ENCODE results near the gene DKK1. TPM values are rescaled to one million over a fixed set of nuclear protein-coding genes. Genes with fewer than 3 reads are reported as not detected.

Gene DKK1
- total and polyA plus RNA-seq, 2 donors (not counting 3 experiments of a cell fraction or from before 2014, with no cell fraction given), result 184 to 202 TPM

DNA sequence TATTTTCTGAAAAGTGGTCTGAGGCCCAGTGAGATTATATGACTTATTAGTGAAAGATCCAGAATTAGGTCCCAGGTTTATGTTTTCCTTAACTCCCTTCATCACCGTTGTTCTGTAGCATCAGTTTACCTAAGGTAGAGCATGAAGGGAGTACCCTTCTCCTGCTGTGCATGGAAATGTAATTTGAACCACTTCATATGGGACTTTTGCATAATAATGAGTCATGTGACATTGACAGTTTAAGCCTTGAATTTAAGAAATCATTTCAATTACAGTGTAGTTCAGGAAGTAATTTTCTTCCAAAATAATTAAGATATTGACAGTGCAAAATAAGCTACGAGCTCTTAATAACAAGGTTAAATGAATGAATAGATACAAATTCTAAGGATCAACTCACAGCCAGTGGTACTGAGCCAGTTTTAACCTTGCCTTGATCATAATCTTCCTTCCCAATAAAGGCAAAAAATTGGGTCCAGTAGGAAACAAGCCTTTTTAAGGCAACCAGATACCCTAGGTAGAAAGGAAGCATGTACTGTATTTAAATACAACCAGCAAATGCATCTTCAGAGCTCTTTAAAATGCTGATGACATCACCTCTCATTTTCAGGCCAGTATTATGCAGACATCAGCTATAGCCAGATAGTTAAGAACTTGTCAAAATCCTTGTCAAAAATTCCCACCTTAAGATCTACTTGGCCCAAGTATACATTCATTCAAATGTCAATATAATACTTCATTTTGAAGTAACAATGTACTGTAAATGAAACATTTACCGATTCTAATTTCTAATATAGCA lies 48.8 kb upstream of the DKK1 start:
- no peak overlapping the region for H3K4me3 ChIP-seq (replicated peaks in 1 of 3; ENCODE audit: insufficient read depth in 1 of 3, low read depth in 1 of 3, low read length in 3 of 3)
- H3K27ac ChIP-seq (ENCODE audit: insufficient read depth, low read depth, low read length), result no peak overlapping the region
- TF ChIP-seq EZH2 (IDR thresholded peaks at IDR 0.05; ENCODE audit: borderline replicate concordance, low read depth, low read length, severe bottlenecking) (no peak), MYC (IDR thresholded peaks at IDR 0.05; ENCODE audit: low read depth, low read length) (no peak), POLR2AphosphoS5 (IDR thresholded peaks at IDR 0.05; ENCODE audit: insufficient read depth, low read depth, low read length) (no peak), FOS (IDR thresholded peaks at IDR 0.05; ENCODE audit: borderline replicate concordance, insufficient read depth, low read length) (no peak), MAX (IDR thresholded peaks at IDR 0.05; ENCODE audit: insufficient read depth, insufficient read length) (no peak), POLR2A (IDR thresholded peaks at IDR 0.05; ENCODE audit: low read depth, low read length) (no peak), GATA2 (IDR thresholded peaks at IDR 0.05; ENCODE audit: insufficient read depth, insufficient read length, low read depth, low read length) (no peak), CTCF (IDR thresholded peaks at IDR 0.05; ENCODE audit: extremely low read depth in 1 of 2, insufficient read depth in 1 of 2, low read depth in 1 of 2, low read length in 2 of 2) (no peak), JUN (IDR thresholded peaks at IDR 0.05; ENCODE audit: borderline replicate concordance, insufficient read depth, insufficient read length, low read depth) (no peak)
- intact Hi-C loops (cut with micrococcal nuclease), result no loop called here
- no peaks in the 10 kb centered on the region for H4K20me1 ChIP-seq (replicated peaks; ENCODE audit: control insufficient read depth, extremely low read depth, insufficient read depth, low read length)
- CTCF ChIA-PET, result interaction anchor here (0.9 to 1.0 kb wide), 2 partner anchors 11 to 20 kb away, joined by 3 to 5 read pairs; no protein-coding TSS in a partner anchor
- DNase-seq (ENCODE audit: low read depth, low spot score), result no peak
- H3K4me2 ChIP-seq (ENCODE audit: insufficient read depth, low read length), result no peak overlapping the region
- H2AFZ ChIP-seq (ENCODE audit: low read depth, low read length), result no peak overlapping the region
- H3K36me3 ChIP-seq (ENCODE audit: control insufficient read depth in 2 of 2, extremely low read depth in 1 of 2, insufficient read depth in 2 of 2, low read length in 2 of 2), result no peaks in the 10 kb centered on the region
- FAIRE-seq, result no peak
- H3K79me2 ChIP-seq (ENCODE audit: control insufficient read depth, insufficient read depth, low read length), result no peaks in the 10 kb centered on the region
- H3K27me3 ChIP-seq (ENCODE audit: control insufficient read depth in 2 of 2, insufficient read depth in 2 of 2, low read length in 2 of 2), result no peaks in the 10 kb centered on the region
- H3K9me3 ChIP-seq (replicated peaks; ENCODE audit: control insufficient read depth, insufficient read depth, low read length), result no peaks in the 10 kb centered on the region
- no peaks in the 10 kb centered on the region for H3K9me1 ChIP-seq (replicated peaks; ENCODE audit: control insufficient read depth, extremely low read depth, insufficient read depth, low read length)
- no peak overlapping the region for H3K9ac ChIP-seq (replicated peaks; ENCODE audit: extremely low read depth, insufficient read depth, low read length)
- dilution Hi-C loops (cut with MboI; ENCODE audit: extremely low pct_ligation_motif_present, low sequenced_read_pairs), result no loop called here
- no TSS peak for BruUV-seq (replicated peaks)
- no peaks in the 10 kb centered on the region for H3K4me1 ChIP-seq (ENCODE audit: control insufficient read depth, extremely low read depth, insufficient read depth, low read length)
- POLR2A ChIA-PET, result no interaction called here

All from endothelial cell of umbilical vein (primary cell).